HL-60/S4 treated with phorbol 12-myristate 13-acetate at 8.2 ng/mL for 4 days and 3 days (cell line): ENCODE data around the gene TIAM1.

Experiments used
- in situ Hi-C: fragments of 300-500 bp; cut with MboI; formaldehyde crosslinking; loops from 2 replicates; pipeline ENCODE4 v1.15.0; 2022; ENCODE audit warnings: low sequenced_read_pairs

The TIAM1 gene

DNA sequence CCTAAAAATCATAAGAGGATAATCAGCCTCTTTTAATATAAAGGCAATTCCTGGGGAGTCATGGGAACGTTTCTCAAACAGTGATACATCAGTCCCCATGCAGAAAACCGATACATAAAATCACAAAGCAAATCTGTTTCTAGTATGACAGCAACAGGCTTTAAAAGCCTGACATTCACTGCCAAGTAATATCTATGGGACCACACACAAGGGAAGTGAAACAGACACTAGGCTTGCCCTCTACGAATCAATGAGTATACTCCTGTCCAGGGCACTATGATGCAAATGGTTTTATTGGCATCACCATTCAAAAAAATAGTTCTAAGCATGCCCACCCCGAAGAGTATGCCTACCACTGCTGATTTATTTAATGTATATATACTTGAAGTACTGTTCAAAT is 54.4 kb downstream of the TIAM1 start:
- in situ Hi-C loops, result no loop called here

DNA sequence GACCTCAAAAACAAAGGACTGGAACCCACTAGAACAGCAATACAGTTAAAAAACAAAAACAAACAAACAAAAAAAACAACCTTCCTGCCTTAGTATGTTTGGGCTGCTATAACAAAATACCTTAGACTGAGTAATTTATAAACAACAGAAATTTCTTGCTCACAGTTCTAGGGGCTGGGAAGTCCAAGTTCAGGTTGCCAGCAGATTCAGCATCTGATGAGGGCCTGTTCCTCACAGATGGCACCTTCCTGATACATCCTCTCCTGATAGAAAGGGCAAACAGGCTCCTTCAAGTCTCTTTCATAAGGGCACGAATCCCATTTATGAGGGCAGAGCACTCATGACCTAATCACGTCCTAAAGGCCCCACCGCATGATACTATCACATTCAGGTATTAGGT is 55.9 kb downstream of the TIAM1 start:
- in situ Hi-C loops, result no loop called here

DNA sequence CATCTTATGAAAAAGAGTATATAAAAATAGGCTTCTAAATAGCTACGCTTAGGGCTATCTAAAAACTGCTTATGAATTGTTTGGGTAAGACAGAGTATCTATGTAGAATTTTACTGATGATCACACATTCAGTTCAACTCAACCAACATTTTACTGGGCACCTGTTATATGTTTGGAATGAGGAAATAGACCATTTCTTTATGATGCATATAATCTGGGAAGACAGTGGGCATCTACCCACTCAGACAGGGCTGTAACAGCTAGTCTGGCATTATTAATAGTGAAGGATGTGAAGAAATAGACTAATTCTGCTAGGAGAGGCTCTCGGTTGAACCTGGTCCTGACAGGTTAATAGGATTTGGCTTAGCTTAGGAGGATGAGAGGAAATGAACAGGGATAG is 56.9 kb downstream of the TIAM1 start:
- in situ Hi-C loops, result no loop called here

- in situ Hi-C loops, result no loop called here
These were observed 57.4 kb downstream of the TIAM1 start for GRCh38 chr21:31286621-31287020.

GRCh38 chr21:31284797-31285397 is 59.2 kb downstream of the TIAM1 start:
- in situ Hi-C loops, result no loop called here

DNA sequence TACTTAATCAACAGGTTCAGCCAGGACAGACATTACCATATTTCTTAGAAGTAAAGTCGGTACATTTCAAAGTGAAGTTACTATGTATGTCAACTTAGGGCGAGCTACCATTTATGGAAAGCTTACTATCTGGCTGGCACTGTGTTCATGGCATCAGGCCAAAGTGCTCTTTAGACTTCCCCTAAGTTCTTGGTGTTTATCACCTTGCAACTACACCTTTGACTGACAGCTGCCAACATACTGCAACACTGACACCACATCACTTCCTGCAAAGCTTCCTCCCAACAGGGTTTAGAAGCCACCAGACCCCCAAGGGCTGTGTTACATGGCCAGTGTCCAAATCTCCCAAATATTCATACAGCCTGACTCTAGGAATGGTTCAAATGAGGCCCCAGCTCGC is 61.0 kb downstream of the TIAM1 start:
- in situ Hi-C loops, result no loop called here

- in situ Hi-C loops, result no loop called here
These were observed 61.9 kb downstream of the TIAM1 start for GRCh38 chr21:31282095-31282709.

- in situ Hi-C loops, result no loop called here
These were observed 62.5 kb downstream of the TIAM1 start for GRCh38 chr21:31281561-31281960.

GRCh38 chr21:31279986-31280385 is 64.1 kb downstream of the TIAM1 start:
- in situ Hi-C loops, result no loop called here

DNA sequence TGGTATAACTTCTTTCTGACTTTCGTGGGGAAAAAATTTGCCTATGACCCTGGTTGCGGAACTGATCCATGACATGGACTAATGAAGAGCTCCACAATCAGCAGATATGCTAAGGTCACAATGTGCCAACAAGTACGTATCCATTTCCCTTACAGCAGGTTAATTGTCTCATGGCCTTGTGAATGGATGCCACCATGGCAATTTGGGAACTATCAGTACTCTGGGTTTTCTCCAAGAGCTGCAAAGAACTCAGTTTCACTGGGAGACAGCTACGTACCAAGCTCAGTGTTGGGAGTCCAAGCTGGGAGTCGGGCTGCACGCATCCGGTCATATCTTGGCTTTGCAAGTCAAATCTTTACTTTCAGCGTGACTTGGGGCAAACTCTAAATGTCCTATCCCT is 64.8 kb downstream of the TIAM1 start:
- in situ Hi-C loops, result no loop called here

DNA sequence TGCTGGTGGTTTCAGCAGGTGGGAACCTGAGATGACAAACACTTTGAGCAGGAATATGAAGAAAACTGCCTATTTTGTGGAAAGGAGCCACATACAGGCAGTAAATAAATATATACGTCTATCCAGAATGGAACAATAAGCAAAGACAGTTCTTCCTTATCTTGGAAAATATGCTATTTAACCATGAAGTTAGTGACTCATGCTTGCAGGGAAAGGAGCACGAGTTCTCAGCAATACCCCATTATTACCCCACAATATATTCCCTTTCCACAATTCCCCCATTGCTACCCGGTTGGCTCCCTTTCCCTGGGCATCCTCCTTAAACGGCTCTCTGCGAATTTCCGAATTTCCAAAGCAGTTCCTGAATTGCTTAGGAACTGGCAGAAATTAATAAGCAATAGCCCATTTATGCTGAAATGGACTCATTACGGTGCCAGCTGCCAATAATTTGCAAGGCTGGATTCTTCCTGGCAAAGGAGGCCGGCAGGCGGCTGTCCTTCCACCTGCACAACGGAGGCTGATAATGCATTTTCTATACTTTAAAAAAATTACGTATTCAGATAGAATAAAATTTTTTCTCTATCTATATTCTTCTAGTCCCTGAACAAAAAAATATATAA is 65.4 kb downstream of the TIAM1 start:
- in situ Hi-C loops, result no loop called here

- in situ Hi-C loops, result no loop called here
These were observed 67.4 kb downstream of the TIAM1 start for GRCh38 chr21:31276663-31277062.

DNA sequence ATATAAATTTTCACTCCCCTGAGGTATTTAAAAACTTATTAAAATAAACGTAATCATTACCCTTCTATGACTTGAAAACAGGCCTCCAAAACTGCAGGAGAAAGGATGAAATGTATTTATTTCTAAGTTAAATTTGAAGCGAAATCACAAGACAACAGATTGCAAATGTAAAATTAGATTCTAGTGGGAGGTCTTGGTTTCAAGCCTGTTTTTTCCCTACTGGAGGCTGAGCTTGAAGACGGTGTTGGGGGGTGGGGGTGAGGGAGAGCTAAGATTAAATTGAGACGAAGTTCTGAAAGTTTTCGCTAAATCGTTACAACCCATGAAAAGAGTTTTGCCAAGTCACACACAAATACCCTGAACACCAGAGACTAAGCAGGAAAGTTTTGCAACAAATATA is 68.2 kb downstream of the TIAM1 start:
- in situ Hi-C loops, result no loop called here

- in situ Hi-C loops, result no loop called here
These were observed 70.8 kb downstream of the TIAM1 start for GRCh38 chr21:31273278-31273677.

GRCh38 chr21:31268090-31268489 is 76.0 kb downstream of the TIAM1 start:
- in situ Hi-C loops, result no loop called here

DNA sequence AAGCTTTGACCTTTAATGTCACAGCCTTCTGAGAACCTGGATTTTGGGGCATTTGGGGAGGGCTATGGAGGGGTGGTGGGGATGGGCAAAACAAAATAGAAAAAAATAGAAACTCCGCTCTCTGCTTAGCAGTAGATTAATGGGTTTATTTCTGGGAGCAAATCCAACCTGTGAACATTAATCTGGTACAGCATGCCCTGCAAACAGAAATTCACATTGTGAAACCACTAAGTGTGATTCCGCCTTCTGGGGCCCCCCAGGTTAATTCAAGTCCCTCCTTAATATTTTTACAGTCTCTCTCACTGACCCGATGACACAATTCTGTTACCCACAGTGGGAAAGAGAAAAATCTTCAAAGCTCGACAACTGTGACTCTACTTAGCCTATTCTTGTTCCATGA is 76.4 kb downstream of the TIAM1 start:
- in situ Hi-C loops, result no loop called here

- in situ Hi-C loops, result no loop called here
These were observed 77.8 kb downstream of the TIAM1 start for GRCh38 chr21:31266241-31266640.

DNA sequence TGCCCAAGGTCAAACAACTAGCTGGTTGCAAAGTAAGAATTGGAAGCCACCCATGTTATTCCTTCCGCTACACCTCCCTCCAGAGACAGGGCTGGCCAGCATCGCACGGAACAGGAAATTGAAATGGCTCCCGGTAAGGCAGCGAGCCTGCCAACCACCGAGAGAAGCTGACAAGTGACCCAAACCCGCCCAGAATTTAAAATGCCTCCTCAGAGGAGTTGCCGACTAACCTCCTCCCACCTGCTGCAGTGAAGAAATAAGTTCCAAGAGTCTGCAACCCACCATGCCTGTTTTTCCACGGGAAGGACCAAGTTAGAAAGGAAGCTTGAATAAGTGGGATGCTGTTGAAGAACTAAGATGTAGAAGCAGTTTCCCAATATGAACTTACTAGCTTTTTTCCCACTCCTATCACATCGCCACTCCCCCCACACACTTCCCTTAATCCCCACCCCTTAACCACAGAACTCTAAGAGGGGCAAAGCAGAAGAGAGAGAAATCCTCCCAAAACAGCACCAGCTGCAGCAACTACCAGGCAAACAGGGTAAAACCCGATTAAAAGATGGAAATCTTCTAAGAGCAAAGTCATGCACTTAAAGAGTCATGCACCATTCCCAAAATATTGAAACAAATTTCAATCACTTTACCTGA is 78.6 kb downstream of the TIAM1 start:
- in situ Hi-C loops, result no loop called here

GRCh38 chr21:31264574-31264973 is 79.5 kb downstream of the TIAM1 start:
- in situ Hi-C loops, result no loop called here

DNA sequence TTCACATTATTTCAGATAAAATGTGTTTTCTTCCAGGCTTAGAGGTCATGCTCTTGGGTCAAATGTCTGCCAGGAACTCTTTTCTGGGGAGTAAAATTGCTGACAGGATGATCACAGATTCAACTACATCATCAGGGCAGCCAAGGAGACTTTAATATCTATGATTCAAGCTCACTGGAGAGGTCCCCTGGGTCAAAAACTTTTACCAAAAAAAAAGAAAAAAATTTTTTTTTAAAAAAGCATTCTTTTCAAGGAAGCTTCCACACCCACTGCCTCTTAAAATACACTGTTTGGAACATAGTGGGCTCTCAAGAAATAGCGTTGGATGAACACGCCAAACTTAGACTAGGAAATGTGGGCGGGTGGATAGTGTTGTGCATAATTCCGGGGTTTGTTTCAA is 81.3 kb downstream of the TIAM1 start:
- in situ Hi-C loops, result no loop called here

DNA sequence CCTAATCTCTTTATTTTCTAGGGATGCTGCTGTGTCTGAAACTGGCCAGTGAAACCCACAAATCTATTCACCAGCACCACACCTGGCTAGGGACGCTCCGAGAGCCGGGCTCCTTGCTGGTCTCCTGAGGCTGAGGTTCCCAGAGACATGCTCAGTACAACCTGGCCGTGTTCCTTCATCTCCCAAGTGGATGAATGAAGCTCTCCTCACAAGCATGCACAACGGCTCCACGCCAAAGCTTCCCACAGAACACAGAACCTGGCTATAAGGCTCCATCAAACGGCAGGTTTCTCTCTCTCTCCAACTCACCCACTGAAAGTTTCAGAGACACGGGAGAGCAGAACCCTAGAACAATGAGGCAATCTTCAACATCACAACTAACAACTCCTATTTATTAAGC is 82.3 kb downstream of the TIAM1 start:
- in situ Hi-C loops, result no loop called here

DNA sequence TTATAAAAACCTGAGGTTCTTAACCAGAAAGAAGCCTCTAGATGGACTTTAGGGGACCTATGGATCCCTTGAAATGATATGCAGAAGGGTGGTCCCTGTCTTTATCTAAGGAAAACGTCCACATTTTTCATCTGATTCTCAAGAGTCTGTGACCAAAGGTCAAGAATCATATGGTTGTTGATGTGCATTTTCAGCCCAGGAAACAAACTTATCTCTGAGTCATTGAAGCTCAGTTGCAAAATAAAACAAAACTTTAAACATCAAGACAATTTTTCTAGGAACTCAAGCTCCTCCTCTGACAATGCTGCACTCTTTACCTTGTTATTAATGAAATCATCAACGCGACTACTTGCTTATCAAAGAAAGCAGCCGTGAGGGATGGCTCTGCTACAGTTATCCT is 83.3 kb downstream of the TIAM1 start:
- in situ Hi-C loops, result no loop called here
